SK-N-SH treated with all-trans-retinoic acid at 6 μM for 48 hours (cell line): ENCODE data around the gene MS4A5.

Source experiments
- ATAC-seq: fragments of 200-7000 bp; cut with Tn5 transposase; 3 replicates; pipeline ENCODE4 v1.9.1; 2020; ENCODE audit warnings: mild to moderate bottlenecking, moderate library complexity
- ARNTL ChIP-seq: fragments of 450-650 bp; formaldehyde crosslinking; IDR thresholded peaks from 2 replicates; pipeline ENCODE4 v1.5.0; 2020; ENCODE audit warnings: low read depth, mild to moderate bottlenecking, moderate library complexity, borderline replicate concordance
- BACH2 ChIP-seq: fragments of 250-450 bp; sonication (Bioruptor Pico); IDR thresholded peaks from 2 replicates; pipeline ENCODE4 v1.9.0; 2021; ENCODE audit warnings: mild to moderate bottlenecking, borderline replicate concordance
- CSDC2 ChIP-seq: fragments of 250-450 bp; sonication (Bioruptor Pico); IDR thresholded peaks from 2 replicates; pipeline ENCODE4 v1.5.0; 2020; ENCODE audit warnings: mild to moderate bottlenecking, moderate library complexity
- ESRRG ChIP-seq: fragments of 250-450 bp; sonication (Bioruptor Pico); IDR thresholded peaks from 2 replicates; pipeline ENCODE4 v1.6.1; 2021; ENCODE audit warnings: mild to moderate bottlenecking
- GLIS3 ChIP-seq: fragments of 250-450 bp; sonication (Bioruptor Pico); IDR thresholded peaks from 2 replicates; pipeline ENCODE4 v1.5.0; 2020; ENCODE audit warnings: mild to moderate bottlenecking, moderate library complexity
- ISL1 ChIP-seq: fragments of 250-450 bp; sonication (Bioruptor Pico); IDR thresholded peaks from 2 replicates; pipeline ENCODE4 v2.1.2; 2022; ENCODE audit warnings: mild to moderate bottlenecking, moderate library complexity
- OSR1 ChIP-seq: fragments of 250-450 bp; sonication (Bioruptor Pico); IDR thresholded peaks from 2 replicates; pipeline ENCODE4 v1.8.0; 2022; ENCODE audit warnings: moderate library complexity, mild to moderate bottlenecking, inconsistent platforms
- PPARA ChIP-seq: fragments of 250-450 bp; sonication (Bioruptor Pico); IDR thresholded peaks from 2 replicates; pipeline ENCODE4 v1.5.0; 2020; ENCODE audit warnings: mild to moderate bottlenecking, borderline replicate concordance
- RARB ChIP-seq: fragments of 250-450 bp; sonication (Bioruptor Pico); IDR thresholded peaks from 2 replicates; pipeline ENCODE4 v1.8.0; 2021; ENCODE audit warnings: mild to moderate bottlenecking, moderate library complexity
- SNAI2 ChIP-seq: fragments of 250-450 bp; sonication (Bioruptor Pico); IDR thresholded peaks from 2 replicates; pipeline ENCODE4 v1.5.0; 2020; ENCODE audit warnings: mild to moderate bottlenecking, moderate library complexity
- TCF4 ChIP-seq: fragments of 250-450 bp; sonication (Bioruptor Pico); IDR thresholded peaks from 2 replicates; pipeline ENCODE4 v1.8.0; 2021; ENCODE audit warnings: mild to moderate bottlenecking, moderate library complexity, borderline replicate concordance
- TOX ChIP-seq: fragments of 250-450 bp; sonication (Bioruptor Pico); IDR thresholded peaks from 2 replicates; pipeline ENCODE4 v1.8.0; 2021; ENCODE audit warnings: mild to moderate bottlenecking, moderate library complexity, borderline replicate concordance
- ZC3H10 ChIP-seq: fragments of 250-450 bp; sonication (Bioruptor Pico); IDR thresholded peaks from 2 replicates; pipeline ENCODE4 v1.5.1; 2021; ENCODE audit warnings: mild to moderate bottlenecking, moderate library complexity
- ZFP3 ChIP-seq: fragments of 250-450 bp; sonication (Bioruptor Pico); IDR thresholded peaks from 2 replicates; pipeline ENCODE4 v1.5.0; 2020; ENCODE audit warnings: mild to moderate bottlenecking, moderate library complexity
- ZFP30 ChIP-seq: fragments of 450-650 bp; formaldehyde crosslinking; IDR thresholded peaks from 2 replicates; pipeline ENCODE4 v1.5.0; 2022; ENCODE audit warnings: mild to moderate bottlenecking, moderate library complexity
- ZNF565 ChIP-seq: fragments of 450-650 bp; formaldehyde crosslinking; conservative IDR thresholded peaks from 2 replicates; pipeline ENCODE4 v1.5.0; 2020; ENCODE audit warnings: low read depth, mild to moderate bottlenecking, moderate library complexity
- ZNF70 ChIP-seq: fragments of 450-650 bp; formaldehyde crosslinking; IDR thresholded peaks from 2 replicates; pipeline ENCODE4 v1.5.0; 2020; ENCODE audit warnings: mild to moderate bottlenecking, moderate library complexity
- TF ChIP-seq, protein P1 (sequence below): fragments of 250-450 bp; sonication (Bioruptor Pico); IDR thresholded peaks from 2 replicates; pipeline ENCODE4 v1.5.0; 2020; ENCODE audit warnings: mild to moderate bottlenecking, moderate library complexity
- TF ChIP-seq, protein P2 (sequence below): fragments of 250-450 bp; sonication (Bioruptor Pico); IDR thresholded peaks from 2 replicates; pipeline ENCODE4 v1.5.1; 2021; ENCODE audit warnings: mild to moderate bottlenecking, moderate library complexity
- TF ChIP-seq, protein P3 (sequence below): fragments of 250-450 bp; sonication (Bioruptor Pico); IDR thresholded peaks from 2 replicates; pipeline ENCODE4 v1.5.1; 2020; ENCODE audit warnings: low read depth, mild to moderate bottlenecking, moderate library complexity
- TF ChIP-seq, protein P4 (sequence below): fragments of 250-450 bp; sonication (Bioruptor Pico); IDR thresholded peaks from 2 replicates; pipeline ENCODE4 v1.8.0; 2021; ENCODE audit warnings: low read depth, mild to moderate bottlenecking, moderate library complexity, borderline replicate concordance
- TF ChIP-seq, protein P5 (sequence below): fragments of 250-450 bp; sonication (Bioruptor Pico); IDR thresholded peaks from 2 replicates; pipeline ENCODE4 v1.8.0; 2020; ENCODE audit warnings: mild to moderate bottlenecking, moderate library complexity, borderline replicate concordance

Gene MS4A5

DNA sequence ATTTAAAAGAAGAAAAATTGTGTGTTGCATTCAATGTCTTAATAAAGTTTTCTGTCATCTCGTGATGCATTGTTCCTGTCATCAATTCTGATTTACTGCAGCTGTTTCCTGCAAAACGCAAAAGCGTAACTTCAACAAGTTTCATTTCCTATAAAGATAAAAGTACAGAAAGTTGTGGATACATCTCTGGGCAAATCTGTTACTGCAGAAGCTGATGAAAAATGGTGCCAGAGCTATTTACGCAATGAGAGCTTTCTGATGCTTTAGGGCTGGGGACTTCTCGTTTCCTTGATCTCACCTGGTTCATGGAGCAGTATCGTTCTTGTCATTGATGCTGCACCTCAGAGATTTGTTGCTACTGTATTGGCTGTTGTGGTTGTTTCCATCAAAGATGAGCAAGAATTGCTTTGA lies 47.7 kb downstream of the MS4A5 start:
- no peak for ATAC-seq
- TF ChIP-seq ISL1 (no peak), RARB (CRISPR knock-in tag) (no peak), OSR1 (no peak), ARNTL (no peak), TOX (CRISPR knock-in tag) (no peak), GLIS3 (CRISPR knock-in tag) (no peak), SNAI2 (CRISPR knock-in tag) (no peak), BACH2 (no peak), CSDC2 (CRISPR knock-in tag) (no peak)
- TF ChIP-seq, protein P1, sequence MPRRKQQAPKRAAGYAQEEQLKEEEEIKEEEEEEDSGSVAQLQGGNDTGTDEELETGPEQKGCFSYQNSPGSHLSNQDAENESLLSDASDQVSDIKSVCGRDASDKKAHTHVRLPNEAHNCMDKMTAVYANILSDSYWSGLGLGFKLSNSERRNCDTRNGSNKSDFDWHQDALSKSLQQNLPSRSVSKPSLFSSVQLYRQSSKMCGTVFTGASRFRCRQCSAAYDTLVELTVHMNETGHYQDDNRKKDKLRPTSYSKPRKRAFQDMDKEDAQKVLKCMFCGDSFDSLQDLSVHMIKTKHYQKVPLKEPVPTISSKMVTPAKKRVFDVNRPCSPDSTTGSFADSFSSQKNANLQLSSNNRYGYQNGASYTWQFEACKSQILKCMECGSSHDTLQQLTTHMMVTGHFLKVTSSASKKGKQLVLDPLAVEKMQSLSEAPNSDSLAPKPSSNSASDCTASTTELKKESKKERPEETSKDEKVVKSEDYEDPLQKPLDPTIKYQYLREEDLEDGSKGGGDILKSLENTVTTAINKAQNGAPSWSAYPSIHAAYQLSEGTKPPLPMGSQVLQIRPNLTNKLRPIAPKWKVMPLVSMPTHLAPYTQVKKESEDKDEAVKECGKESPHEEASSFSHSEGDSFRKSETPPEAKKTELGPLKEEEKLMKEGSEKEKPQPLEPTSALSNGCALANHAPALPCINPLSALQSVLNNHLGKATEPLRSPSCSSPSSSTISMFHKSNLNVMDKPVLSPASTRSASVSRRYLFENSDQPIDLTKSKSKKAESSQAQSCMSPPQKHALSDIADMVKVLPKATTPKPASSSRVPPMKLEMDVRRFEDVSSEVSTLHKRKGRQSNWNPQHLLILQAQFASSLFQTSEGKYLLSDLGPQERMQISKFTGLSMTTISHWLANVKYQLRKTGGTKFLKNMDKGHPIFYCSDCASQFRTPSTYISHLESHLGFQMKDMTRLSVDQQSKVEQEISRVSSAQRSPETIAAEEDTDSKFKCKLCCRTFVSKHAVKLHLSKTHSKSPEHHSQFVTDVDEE (CRISPR knock-in tag): no peak
- TF ChIP-seq, protein P2, sequence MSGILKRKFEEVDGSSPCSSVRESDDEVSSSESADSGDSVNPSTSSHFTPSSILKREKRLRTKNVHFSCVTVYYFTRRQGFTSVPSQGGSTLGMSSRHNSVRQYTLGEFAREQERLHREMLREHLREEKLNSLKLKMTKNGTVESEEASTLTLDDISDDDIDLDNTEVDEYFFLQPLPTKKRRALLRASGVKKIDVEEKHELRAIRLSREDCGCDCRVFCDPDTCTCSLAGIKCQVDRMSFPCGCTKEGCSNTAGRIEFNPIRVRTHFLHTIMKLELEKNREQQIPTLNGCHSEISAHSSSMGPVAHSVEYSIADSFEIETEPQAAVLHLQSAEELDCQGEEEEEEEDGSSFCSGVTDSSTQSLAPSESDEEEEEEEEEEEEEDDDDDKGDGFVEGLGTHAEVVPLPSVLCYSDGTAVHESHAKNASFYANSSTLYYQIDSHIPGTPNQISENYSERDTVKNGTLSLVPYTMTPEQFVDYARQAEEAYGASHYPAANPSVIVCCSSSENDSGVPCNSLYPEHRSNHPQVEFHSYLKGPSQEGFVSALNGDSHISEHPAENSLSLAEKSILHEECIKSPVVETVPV: no peak
- TF ChIP-seq, protein P3, sequence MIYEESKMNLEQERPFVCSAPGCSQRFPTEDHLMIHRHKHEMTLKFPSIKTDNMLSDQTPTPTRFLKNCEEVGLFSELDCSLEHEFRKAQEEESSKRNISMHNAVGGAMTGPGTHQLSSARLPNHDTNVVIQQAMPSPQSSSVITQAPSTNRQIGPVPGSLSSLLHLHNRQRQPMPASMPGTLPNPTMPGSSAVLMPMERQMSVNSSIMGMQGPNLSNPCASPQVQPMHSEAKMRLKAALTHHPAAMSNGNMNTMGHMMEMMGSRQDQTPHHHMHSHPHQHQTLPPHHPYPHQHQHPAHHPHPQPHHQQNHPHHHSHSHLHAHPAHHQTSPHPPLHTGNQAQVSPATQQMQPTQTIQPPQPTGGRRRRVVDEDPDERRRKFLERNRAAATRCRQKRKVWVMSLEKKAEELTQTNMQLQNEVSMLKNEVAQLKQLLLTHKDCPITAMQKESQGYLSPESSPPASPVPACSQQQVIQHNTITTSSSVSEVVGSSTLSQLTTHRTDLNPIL (CRISPR knock-in tag): no peak

DNA sequence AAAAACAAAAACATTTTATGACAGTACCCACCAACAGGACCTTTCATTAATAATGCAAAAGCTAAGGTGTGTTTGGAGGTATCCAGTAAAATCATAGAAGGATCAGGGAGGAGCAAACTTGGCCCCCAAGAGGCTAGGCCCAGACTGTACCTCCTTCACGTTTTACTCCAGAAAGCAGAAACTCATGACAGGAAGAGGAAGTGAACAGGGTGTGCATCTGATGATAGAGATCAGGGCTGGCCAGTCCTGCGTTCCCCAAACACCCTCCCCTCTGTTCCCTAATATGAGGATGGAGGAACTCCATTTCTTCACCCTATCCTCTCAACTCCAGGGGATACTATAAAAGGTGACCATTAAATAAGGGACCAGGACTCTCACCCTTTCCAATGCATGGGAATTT lies 53.0 kb downstream of the MS4A5 start:
- TF ChIP-seq TCF4 (no peak), ZNF70 (CRISPR knock-in tag) (no peak), ISL1 (no peak), ZFP3 (CRISPR knock-in tag) (no peak), PPARA (CRISPR knock-in tag) (no peak), CSDC2 (CRISPR knock-in tag) (no peak), GLIS3 (CRISPR knock-in tag) (no peak), OSR1 (no peak), ZNF565 (CRISPR knock-in tag) (no peak), SNAI2 (CRISPR knock-in tag) (no peak), ZC3H10 (CRISPR knock-in tag) (no peak), ESRRG (CRISPR knock-in tag) (no peak), ZFP30 (CRISPR knock-in tag) (no peak), BACH2 (no peak), TOX (CRISPR knock-in tag) (no peak)
- TF ChIP-seq, protein P2: no peak
- TF ChIP-seq, protein P4, sequence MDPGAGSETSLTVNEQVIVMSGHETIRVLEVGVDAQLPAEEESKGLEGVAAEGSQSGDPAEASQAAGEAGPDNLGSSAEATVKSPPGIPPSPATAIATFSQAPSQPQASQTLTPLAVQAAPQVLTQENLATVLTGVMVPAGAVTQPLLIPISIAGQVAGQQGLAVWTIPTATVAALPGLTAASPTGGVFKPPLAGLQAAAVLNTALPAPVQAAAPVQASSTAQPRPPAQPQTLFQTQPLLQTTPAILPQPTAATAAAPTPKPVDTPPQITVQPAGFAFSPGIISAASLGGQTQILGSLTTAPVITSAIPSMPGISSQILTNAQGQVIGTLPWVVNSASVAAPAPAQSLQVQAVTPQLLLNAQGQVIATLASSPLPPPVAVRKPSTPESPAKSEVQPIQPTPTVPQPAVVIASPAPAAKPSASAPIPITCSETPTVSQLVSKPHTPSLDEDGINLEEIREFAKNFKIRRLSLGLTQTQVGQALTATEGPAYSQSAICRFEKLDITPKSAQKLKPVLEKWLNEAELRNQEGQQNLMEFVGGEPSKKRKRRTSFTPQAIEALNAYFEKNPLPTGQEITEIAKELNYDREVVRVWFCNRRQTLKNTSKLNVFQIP: no peak
- TF ChIP-seq, protein P1 (CRISPR knock-in tag): no peak
- TF ChIP-seq, protein P3 (CRISPR knock-in tag): no peak
- TF ChIP-seq, protein P5, sequence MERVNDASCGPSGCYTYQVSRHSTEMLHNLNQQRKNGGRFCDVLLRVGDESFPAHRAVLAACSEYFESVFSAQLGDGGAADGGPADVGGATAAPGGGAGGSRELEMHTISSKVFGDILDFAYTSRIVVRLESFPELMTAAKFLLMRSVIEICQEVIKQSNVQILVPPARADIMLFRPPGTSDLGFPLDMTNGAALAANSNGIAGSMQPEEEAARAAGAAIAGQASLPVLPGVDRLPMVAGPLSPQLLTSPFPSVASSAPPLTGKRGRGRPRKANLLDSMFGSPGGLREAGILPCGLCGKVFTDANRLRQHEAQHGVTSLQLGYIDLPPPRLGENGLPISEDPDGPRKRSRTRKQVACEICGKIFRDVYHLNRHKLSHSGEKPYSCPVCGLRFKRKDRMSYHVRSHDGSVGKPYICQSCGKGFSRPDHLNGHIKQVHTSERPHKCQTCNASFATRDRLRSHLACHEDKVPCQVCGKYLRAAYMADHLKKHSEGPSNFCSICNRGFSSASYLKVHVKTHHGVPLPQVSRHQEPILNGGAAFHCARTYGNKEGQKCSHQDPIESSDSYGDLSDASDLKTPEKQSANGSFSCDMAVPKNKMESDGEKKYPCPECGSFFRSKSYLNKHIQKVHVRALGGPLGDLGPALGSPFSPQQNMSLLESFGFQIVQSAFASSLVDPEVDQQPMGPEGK (CRISPR knock-in tag): no peak
- no peak for ATAC-seq
